Gastrocnemius medialis (tissue), 4 donors: ENCODE data around the gene AKR1C2.

Experiments used
- POLR2A ChIP-seq, 2 donors: fragments of 450-650 bp; IDR thresholded peaks; one replicate each; pipeline ENCODE4 v1.6.1; 2017; ENCODE audit warnings: antibody characterized with exemption in 2 of 2, mild to moderate bottlenecking in 2 of 2, moderate library complexity in 2 of 2
- TF ChIP-seq, protein P1 (sequence below), 5 experiments: fragments of 450-650 bp in 3 of 5; fragments of 200-600 bp in 2 of 5; sonication (generic) in 2 of 5; IDR thresholded peaks in 4 of 5; conservative IDR thresholded peaks in 1 of 5; 1 replicate in 4 of 5; 2 replicates in 1 of 5; pipeline ENCODE4 v1.5.1; 2016 to 2019; ENCODE audit warnings: antibody characterized with exemption in 5 of 5, mild to moderate bottlenecking in 3 of 5, moderate library complexity in 3 of 5

GRCh38 chr10:4981722-4982471 is 21.8 kb downstream of the AKR1C2 start:
- TF ChIP-seq, protein P1, sequence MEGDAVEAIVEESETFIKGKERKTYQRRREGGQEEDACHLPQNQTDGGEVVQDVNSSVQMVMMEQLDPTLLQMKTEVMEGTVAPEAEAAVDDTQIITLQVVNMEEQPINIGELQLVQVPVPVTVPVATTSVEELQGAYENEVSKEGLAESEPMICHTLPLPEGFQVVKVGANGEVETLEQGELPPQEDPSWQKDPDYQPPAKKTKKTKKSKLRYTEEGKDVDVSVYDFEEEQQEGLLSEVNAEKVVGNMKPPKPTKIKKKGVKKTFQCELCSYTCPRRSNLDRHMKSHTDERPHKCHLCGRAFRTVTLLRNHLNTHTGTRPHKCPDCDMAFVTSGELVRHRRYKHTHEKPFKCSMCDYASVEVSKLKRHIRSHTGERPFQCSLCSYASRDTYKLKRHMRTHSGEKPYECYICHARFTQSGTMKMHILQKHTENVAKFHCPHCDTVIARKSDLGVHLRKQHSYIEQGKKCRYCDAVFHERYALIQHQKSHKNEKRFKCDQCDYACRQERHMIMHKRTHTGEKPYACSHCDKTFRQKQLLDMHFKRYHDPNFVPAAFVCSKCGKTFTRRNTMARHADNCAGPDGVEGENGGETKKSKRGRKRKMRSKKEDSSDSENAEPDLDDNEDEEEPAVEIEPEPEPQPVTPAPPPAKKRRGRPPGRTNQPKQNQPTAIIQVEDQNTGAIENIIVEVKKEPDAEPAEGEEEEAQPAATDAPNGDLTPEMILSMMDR (IDR thresholded peaks at IDR 0.05 in 4 of 5, conservative IDR thresholded peaks at IDR 0.05 in 1 of 5) = peak; percentile 43 to 58 (median 44)
- TF ChIP-seq POLR2A (IDR thresholded peaks at IDR 0.05) = no peak
